HEK293T (cell line): ENCODE results near the gene RANGAP1.

Experiments used
- BHLHE40 ChIP-seq: fragments of 450-650 bp; IDR thresholded peaks from 2 replicates; pipeline ENCODE4 v1.6.1; 2016; ENCODE audit warnings: mild to moderate bottlenecking, moderate library complexity, borderline replicate concordance
- ELF4 ChIP-seq: fragments of 450-650 bp; IDR thresholded peaks from 2 replicates; pipeline ENCODE4 v1.6.1; 2017; ENCODE audit warnings: antibody characterized with exemption
- FOXA1 ChIP-seq: fragments of 450-650 bp; IDR thresholded peaks from 2 replicates; pipeline ENCODE4 v1.6.1; 2016; ENCODE audit warnings: mild to moderate bottlenecking
- FOXM1 ChIP-seq: fragments of 450-650 bp; IDR thresholded peaks from 2 replicates; pipeline ENCODE4 v1.6.1; 2017; ENCODE audit warnings: mild to moderate bottlenecking, borderline replicate concordance

DNA sequence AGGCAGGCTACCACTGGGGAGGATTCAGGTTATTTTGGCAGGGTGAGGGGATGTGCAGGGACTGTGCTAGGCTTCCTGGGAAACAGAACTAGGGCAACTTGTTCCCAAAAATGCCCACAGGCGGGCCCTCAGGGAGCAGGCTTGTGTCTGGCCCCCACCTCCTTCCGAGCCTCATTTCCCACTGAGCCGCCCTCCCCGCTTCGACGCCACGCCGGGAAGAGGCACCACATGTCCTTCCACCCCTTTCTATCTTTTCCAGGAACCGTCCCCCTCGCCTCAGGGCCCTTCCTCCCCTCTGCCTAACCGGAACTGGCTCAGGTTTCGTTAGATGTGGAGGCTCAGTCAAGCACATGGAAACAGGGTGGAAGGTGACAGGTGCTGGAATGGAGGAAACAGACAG, 35.9 kb downstream of the RANGAP1 start:
- no peak for TF ChIP-seq BHLHE40
- no peak for TF ChIP-seq FOXM1
- no peak for TF ChIP-seq FOXA1
- TF ChIP-seq ELF4 = no peak
